ENCODE measurements around the gene AGPAT1.
"Not testable (repeated sequence)": the region's sequence is repeated elsewhere in the genome, so short reads cannot be mapped to it uniquely, and the experiment has no call there.

Gene AGPAT1

DNA sequence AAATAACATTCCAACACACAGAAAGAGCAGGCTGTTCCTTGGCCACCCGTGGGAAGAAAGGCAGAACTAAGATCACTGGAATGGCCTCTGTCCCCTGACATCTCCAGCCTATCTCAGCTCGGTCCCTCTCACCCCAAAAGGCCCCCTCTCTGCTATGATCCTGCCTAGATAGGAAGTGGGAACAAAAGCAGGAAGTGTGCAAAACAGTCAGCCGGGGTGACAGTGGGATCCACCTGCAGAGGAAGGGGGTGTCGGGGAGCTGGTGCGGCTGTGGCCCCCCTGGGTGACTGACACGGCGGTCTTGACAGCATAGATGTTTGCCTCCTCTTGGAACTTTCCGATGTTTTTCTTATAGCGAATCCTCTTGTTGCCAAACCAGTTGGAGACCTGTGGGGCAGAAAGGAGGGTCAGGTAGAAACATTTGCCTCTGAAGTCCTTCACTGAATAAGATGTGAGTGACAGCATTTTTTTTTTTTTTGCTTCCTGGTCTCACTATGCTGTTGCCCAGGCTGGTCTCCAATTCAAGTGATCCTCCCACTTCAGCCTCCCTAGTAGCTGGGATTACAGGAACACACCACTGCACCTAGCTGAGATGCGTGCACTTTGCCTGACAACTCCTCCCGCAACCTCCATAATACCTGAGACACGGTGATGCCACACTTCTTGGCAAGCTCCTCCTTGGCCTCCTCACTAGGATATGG is 11.3 kb upstream of the AGPAT1 start:
- DNase-seq (ENCODE audit: extremely low read depth, low read depth): no peak
- TF ChIP-seq, protein P1, sequence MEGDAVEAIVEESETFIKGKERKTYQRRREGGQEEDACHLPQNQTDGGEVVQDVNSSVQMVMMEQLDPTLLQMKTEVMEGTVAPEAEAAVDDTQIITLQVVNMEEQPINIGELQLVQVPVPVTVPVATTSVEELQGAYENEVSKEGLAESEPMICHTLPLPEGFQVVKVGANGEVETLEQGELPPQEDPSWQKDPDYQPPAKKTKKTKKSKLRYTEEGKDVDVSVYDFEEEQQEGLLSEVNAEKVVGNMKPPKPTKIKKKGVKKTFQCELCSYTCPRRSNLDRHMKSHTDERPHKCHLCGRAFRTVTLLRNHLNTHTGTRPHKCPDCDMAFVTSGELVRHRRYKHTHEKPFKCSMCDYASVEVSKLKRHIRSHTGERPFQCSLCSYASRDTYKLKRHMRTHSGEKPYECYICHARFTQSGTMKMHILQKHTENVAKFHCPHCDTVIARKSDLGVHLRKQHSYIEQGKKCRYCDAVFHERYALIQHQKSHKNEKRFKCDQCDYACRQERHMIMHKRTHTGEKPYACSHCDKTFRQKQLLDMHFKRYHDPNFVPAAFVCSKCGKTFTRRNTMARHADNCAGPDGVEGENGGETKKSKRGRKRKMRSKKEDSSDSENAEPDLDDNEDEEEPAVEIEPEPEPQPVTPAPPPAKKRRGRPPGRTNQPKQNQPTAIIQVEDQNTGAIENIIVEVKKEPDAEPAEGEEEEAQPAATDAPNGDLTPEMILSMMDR (IDR thresholded peaks at IDR 0.05; ENCODE audit: low read depth, low read length): no peak

DNA sequence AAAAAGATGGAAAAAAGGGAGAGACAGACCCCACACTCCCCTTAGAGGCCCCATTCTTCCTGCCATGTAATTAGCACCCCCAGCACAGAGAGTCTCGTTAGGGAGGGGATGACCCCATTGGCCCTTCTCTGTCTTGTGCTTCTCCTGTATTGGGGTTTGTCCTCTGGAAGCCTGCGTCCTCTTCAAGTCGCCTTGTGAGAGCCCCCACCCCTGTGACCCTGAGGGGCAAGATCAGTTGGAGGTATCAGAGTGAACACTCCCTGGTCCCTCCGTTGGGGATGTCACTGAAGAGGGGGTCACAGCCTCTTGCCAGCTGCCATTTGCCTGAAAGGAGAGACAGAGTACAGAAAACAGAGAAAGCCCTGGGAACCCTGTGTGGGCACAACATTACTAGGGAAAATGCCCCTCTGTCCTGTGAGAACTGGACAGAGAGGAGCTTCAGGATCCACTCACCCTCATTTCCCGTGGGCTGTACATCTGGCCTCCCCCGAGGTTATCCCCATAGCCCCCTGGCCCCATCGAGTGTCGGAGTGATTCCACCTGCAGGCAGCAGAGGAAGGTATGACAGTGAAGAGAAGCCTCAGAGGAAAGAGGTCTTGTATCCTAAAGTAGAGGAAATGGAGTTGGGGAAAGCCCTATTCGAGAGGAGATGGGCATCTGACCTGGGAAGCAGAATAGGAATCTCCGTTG is 10.4 kb upstream of the AGPAT1 start:
- not testable (repeated sequence) for DNase-seq (ENCODE audit: extremely low read depth, low read depth)

DNA sequence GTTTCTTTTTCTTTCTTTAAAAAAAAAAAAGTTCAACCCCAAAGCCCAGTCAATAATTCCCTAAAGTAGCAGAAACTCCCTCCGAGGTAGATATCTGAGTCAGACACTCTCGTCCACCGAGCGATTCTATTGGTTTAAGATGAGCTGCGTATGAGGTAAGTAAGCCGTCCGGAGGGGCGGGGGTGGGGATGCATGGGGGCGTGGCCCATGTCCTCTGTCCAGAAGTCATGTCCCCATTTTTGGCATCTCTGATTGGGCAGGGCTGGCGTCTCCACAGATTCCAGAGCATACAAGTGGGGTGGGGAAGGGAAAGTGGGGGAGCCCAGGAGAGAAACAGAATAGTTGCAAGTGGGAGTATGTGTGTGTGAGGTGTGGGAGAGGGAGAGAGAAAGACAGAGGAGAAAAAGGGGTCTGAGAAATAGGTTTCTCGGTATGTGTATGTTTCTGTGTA is 9.8 kb upstream of the AGPAT1 start:
- DNase-seq (ENCODE audit: extremely low read depth, low read depth): peak; percentile 65

DNA sequence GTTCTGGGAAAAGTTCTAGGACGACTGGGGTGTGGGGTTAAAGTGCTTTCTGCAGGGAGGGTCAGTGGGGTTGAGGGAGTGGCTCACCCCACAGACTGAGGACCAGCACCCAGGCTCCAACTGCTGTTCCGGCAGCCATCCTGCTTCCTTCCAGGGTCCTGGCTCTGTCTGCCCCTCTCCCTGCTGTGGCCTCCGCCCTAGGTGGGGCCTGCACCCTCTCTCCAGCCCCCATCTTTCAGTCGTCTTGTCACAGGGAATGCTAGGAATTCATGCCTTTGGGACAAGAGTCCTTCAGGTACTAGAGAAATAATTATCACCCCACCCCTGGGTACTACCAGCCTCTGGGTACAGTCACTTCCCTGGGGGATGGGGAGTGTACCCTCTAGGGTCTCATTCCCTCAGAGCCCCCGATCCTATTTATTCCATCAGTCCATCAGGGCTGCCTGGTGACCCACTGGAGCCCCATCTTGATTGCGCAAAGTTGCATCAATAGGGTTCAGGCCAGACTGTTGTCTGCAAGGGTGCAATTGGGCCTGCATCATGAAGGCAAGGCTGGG is 8.3 kb upstream of the AGPAT1 start, which contains the start of gene AGER:
AGER (minus strand) TSS at position 170 of the 557 bp plus-strand sequence; CDS start at position 139, 31 bp downstream.
- TF ChIP-seq, protein P1 (IDR thresholded peaks at IDR 0.05; ENCODE audit: low read depth, low read length): no peak
- no peak for DNase-seq (ENCODE audit: extremely low read depth, low read depth)

DNA sequence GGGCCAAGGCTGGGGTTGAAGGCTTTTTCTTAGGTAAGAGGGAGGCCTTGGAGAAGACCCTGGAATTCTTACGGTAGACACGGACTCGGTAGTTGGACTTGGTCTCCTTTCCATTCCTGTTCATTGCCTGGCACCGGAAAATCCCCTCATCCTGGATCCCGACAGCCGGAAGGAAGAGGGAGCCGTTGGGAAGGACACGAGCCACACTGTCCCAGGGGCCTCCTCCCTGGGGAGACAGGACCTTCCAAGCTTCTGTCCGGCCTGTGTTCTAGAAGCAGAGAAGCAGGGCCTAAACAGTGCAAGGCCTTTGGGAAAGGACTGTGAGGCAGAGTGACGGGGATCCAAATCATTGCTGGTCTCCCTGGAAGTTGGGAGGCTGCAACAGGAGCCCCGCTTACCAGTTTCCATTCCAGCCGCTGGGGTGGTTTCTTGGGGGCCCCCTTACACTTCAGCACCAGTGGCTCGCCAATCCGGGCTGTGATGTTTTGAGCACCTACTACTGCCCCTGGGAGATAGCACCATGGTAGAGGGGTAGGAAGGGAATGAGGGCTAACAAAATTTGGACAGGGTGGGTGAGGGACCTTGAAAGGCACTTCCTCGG is 7.7 kb upstream of the AGPAT1 start:
- TF ChIP-seq, protein P1 (IDR thresholded peaks at IDR 0.05; ENCODE audit: low read depth, low read length): no peak
- no peak for DNase-seq (ENCODE audit: extremely low read depth, low read depth)

DNA sequence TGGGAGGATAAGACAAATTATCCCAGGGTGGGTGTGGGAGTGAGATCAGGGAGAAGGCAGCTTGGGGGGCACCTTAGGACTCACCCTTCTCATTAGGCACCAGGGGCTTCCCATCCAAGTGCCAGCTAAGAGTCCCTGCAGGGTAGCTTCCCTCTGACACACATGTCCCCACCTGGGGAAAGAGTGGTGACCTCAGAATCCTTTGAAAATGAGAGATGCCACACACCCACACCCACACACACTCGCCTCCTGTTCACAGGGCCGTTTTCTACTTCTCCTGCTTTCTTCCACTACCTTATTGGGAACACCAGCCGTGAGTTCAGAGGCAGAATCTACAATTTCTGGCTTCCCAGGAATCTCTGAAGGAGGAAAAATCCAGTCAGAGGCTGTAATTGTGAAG is 7.1 kb upstream of the AGPAT1 start:
- DNase-seq (ENCODE audit: extremely low read depth, low read depth): no peak
- TF ChIP-seq, protein P1 (IDR thresholded peaks at IDR 0.05; ENCODE audit: low read depth, low read length): no peak

DNA sequence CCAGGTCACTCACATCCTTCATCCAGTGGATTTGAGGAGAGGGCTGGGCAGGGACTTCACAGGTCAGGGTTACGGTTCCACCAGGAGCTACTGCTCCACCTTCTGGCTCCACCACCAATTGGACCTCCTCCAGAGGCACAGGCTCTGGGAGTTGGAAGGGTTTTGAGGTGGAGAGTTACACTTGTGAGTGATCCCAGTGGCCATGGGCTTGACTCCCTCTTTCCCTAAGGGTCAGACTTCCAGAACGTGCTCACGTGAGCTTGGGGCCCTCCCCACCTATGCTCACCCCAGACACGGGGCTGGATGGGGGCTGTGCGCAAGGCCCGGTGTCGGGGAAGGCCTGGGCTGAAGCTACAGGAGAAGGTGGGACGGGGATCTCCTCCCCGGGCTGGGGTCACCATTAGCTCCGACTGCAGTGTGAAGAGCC is 6.7 kb upstream of the AGPAT1 start:
- no peak for DNase-seq (ENCODE audit: extremely low read depth, low read depth)
- TF ChIP-seq, protein P1 (IDR thresholded peaks at IDR 0.05; ENCODE audit: low read depth, low read length): no peak

DNA sequence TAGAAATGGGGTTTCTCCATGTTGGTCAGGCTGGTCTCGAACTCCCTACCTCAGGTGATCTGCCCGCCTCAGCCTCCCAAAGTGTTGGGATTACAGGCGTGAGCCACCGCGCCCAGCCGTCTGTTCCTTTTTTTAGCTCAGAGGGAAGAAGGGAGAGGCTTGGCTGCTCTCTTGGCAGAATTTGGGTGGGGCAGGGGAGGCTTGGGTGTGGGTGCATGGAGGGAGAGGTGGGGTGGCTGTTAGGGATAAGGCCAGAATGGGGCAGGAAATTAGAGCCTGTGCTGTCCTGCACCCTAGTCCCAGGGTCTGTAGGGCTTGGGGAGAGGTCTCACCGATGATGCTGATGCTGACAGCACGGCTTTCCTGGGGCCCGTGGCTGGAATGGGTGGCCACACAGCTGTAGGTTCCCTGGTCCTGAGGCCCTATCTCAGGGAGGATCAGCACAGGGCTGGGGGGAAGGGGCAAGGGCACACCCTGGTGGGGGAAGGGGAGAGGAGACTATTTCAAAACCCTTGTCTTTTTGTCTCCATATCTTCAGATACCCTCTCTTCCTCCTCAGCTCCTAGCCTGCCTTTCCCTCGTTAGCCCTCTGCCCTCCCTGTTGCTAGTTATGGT is 6.1 kb upstream of the AGPAT1 start:
- TF ChIP-seq, protein P1 (IDR thresholded peaks at IDR 0.05; ENCODE audit: low read depth, low read length): no peak

More for the DNA sequence above, 6.1 kb upstream of the AGPAT1 start:
- no peak for DNase-seq (ENCODE audit: extremely low read depth, low read depth)

All from AG09319 (cell line).